K562 (cell line): ENCODE results near the gene KCNC3. TPM values are rescaled to one million over a fixed set of nuclear protein-coding genes. Genes with fewer than 3 reads are reported as not detected.
A peak's percentile ranks its signal among the peaks of the same experiment; 100 is the strongest.

Experiments used
- ATAC-seq: fragments of 200-7000 bp; cut with Tn5 transposase; 3 replicates; pipeline ENCODE4 v1.9.1; 2020; ENCODE audit warnings: moderate library complexity
- BruUV-seq: library from RNA; stranded (reverse); fragments of 400-500 nt; replicated peaks from 2 replicates; lab custom pipeline; 2021; lab: Mats Ljungman, UMichigan
- CTCF ChIA-PET: fragments of 300-600 bp; formaldehyde crosslinking; extraction: SDS; loops from one replicate; lab custom pipeline; 2021; ENCODE audit warnings: low intra/inter-chr PET ratio; lab: Yijun Ruan, JAX
- POLR2A ChIA-PET: fragments of 300-600, 350-650 bp; sonication (Branson Sonifier 250); formaldehyde crosslinking; extraction: SDS; loops from one replicate; lab custom pipeline; 2021; ENCODE audit warnings: antibody characterized with exemption, inconsistent platforms; lab: Yijun Ruan, JAX
- DNase-seq, 4 experiments: peaks; one replicate each; pipeline versions ENCODE4 v3.0.0 to v3.0.0-alpha.2; 2011 to 2018; ENCODE audit warnings: low spot score in 3 of 4, mixed read lengths in 3 of 4; ENCODE audit errors: extremely low read depth in 1 of 4
- FAIRE-seq: peaks from 2 replicates; lab custom pipeline; 2011; peaks lifted over from hg19 to GRCh38; lab: Jason Lieb, UNC
- H2AFZ ChIP-seq: 2 replicates; pipeline ENCODE4 v1.6.0; 2011; ENCODE audit warnings: low read depth, low read length, control low read depth, inconsistent platforms
- H3K27ac ChIP-seq: fragments of 200-600 bp; 3 replicates; pipeline ENCODE4 v1.8.0; 2011; ENCODE audit warnings: low read depth, mild to moderate bottlenecking, control low read depth, inconsistent platforms, low read length, moderate library complexity, mixed read lengths; ENCODE audit errors: extremely low read depth
- H3K27me3 ChIP-seq, 2 experiments: fragments of 300-600 bp in 1 of 2; 2 replicates in 1 of 2; 3 replicates in 1 of 2; pipeline versions ENCODE4 v1.6.0 to v1.8.0; 2011; ENCODE audit warnings: inconsistent platforms in 2 of 2, low read length in 2 of 2, mild to moderate bottlenecking in 1 of 2, mixed read lengths in 1 of 2, moderate library complexity in 1 of 2; ENCODE audit not compliant: control insufficient read depth in 2 of 2, insufficient read depth in 2 of 2
- H3K36me3 ChIP-seq: fragments of 300-600 bp; 3 replicates; pipeline ENCODE4 v1.8.0; 2011; ENCODE audit warnings: mild to moderate bottlenecking, low read length, inconsistent platforms; ENCODE audit not compliant: control insufficient read depth, insufficient read depth
- H3K4me1 ChIP-seq, 2 experiments: fragments of 200-600 bp in 1 of 2; replicated peaks in 1 of 2; 2 replicates in 1 of 2; 3 replicates in 1 of 2; pipeline versions ENCODE4 v1.5.1 to v1.8.0; 2011; ENCODE audit warnings: inconsistent platforms in 2 of 2, low read length in 2 of 2, mild to moderate bottlenecking in 1 of 2, mixed read lengths in 1 of 2, moderate library complexity in 1 of 2; ENCODE audit not compliant: control insufficient read depth in 2 of 2, insufficient read depth in 2 of 2
- H3K4me2 ChIP-seq: 2 replicates; pipeline ENCODE4 v1.6.1; 2011; ENCODE audit warnings: low read length, control low read depth, inconsistent platforms, mixed read lengths; ENCODE audit not compliant: insufficient read depth
- H3K4me3 ChIP-seq: fragments of 200-600 bp; sonication (generic), shearing (Covaris generic); 2 replicates; pipeline ENCODE4 v1.5.1; 2016; ENCODE audit warnings: control low read depth, inconsistent platforms
- H3K79me2 ChIP-seq: fragments of 200-600 bp; 3 replicates; pipeline ENCODE4 v1.8.0; 2011; ENCODE audit warnings: low read length, inconsistent platforms; ENCODE audit not compliant: control insufficient read depth, insufficient read depth
- H3K9ac ChIP-seq, 2 experiments: 2 replicates each; pipeline versions ENCODE4 v1.6.0 to v1.6.1; 2011; ENCODE audit warnings: low read depth in 2 of 2, low read length in 2 of 2, control low read depth in 1 of 2, inconsistent platforms in 1 of 2, mild to moderate bottlenecking in 1 of 2, mixed read lengths in 1 of 2; ENCODE audit not compliant: insufficient read depth in 1 of 2
- H3K9me1 ChIP-seq: one replicate; pipeline ENCODE4 v1.6.0; 2011; ENCODE audit warnings: inconsistent platforms, mild to moderate bottlenecking, low read length, moderate library complexity; ENCODE audit not compliant: control insufficient read depth, insufficient read depth
- H3K9me3 ChIP-seq: replicated peaks from 2 replicates; pipeline ENCODE4 v1.5.1; 2011; ENCODE audit warnings: low read depth, low read length, inconsistent platforms; ENCODE audit not compliant: control insufficient read depth, insufficient read depth
- H4K20me1 ChIP-seq: replicated peaks from 2 replicates; pipeline ENCODE4 v1.6.1; 2011; ENCODE audit warnings: low read length, inconsistent platforms, mixed read lengths; ENCODE audit not compliant: control insufficient read depth, insufficient read depth
- CBX8 ChIP-seq: fragments of 200-600 bp; sonication (generic); IDR thresholded peaks from 2 replicates; pipeline ENCODE4 v1.6.1; 2012; ENCODE audit warnings: borderline replicate concordance, mixed run types, low read depth, mild to moderate bottlenecking, moderate library complexity, mixed read lengths, low read length, control low read depth, inconsistent platforms; ENCODE audit not compliant: poor library complexity, severe bottlenecking; ENCODE audit errors: extremely low read depth
- E2F6 ChIP-seq, 2 experiments: IDR thresholded peaks; 2 replicates each; pipeline ENCODE4 v1.6.1; 2011; ENCODE audit warnings: borderline replicate concordance in 1 of 2, control low read depth in 1 of 2, low read depth in 1 of 2, low read length in 1 of 2, mild to moderate bottlenecking in 1 of 2, mixed read lengths in 1 of 2, moderate library complexity in 1 of 2; ENCODE audit not compliant: insufficient read depth in 1 of 2, insufficient read length in 1 of 2, poor library complexity in 1 of 2, severe bottlenecking in 1 of 2; ENCODE audit errors: extremely low read depth in 1 of 2
- E4F1 ChIP-seq: fragments of 250-450 bp; sonication (Bioruptor Pico); IDR thresholded peaks from 2 replicates; pipeline ENCODE4 v1.5.0; 2021; ENCODE audit warnings: mild to moderate bottlenecking, borderline replicate concordance
- ZNF41 ChIP-seq: fragments of 250-450 bp; sonication (Bioruptor Pico); conservative IDR thresholded peaks from 2 replicates; pipeline ENCODE4 v1.4.0; 2020; ENCODE audit warnings: mild to moderate bottlenecking
- WGBS: fragments of 100-300 bp; shearing (Covaris generic); methylation state at CpG from one replicate; pipeline ENCODE4 v1.1.6; 2016; ENCODE audit warnings: low coverage, mixed read lengths; ENCODE audit not compliant: insufficient coverage; ENCODE audit errors: missing lambda C conversion rate; 5-methylcytosine and 5-hydroxymethylcytosine counted together
- in situ Hi-C: fragments of 300-500 bp; cut with MboI; formaldehyde crosslinking; loops from 4 replicates; pipeline ENCODE4 v1.15.0; 2018; ENCODE audit warnings: inconsistent platforms, mixed read lengths
- intact Hi-C: fragments of 100-400 bp; cut with micrococcal nuclease; formaldehyde crosslinking; loops from 2 replicates; pipeline ENCODE4 v1.14.2; 2022
- polyA plus RNA-seq, 8 experiments: library from polyadenylated mRNA; depleted of rRNA in 4 of 8; stranded (reverse) in 5 of 8; unstranded in 3 of 8; fragments of >200 nt; fragmentation: Nextera tagmentation in 2 of 8; fragmentation: Illumina TruSeq in 1 of 8; extraction: Ambion mirVana in 2 of 8; extraction: Trizol in 1 of 8; gene quantifications; 2 replicates each; pipeline versions ENCODE4 v1.2.1 to v1.2.3, GENCODE V29; 2011 to 2014; ENCODE audit warnings: inconsistent platforms in 1 of 8, missing spikeins in 1 of 8
- total RNA-seq, 7 experiments: library from RNA; depleted of rRNA in 6 of 7; stranded (reverse); fragments of >200 nt in 6 of 7; fragmentation: Illumina TruSeq in 2 of 7; extraction: Trizol in 2 of 7; gene quantifications; 2 replicates each; pipeline versions ENCODE4 v1.2.1 to v1.2.3, GENCODE V29; 2011 to 2021; ENCODE audit warnings: low replicate concordance in 1 of 7

The KCNC3 gene
- total and polyA plus RNA-seq, 9 of the 15 experiments (the other 6 are each of a cell fraction or from before 2014, with no cell fraction given): 0.03 to 26.2 (median 2.0) TPM

DNA sequence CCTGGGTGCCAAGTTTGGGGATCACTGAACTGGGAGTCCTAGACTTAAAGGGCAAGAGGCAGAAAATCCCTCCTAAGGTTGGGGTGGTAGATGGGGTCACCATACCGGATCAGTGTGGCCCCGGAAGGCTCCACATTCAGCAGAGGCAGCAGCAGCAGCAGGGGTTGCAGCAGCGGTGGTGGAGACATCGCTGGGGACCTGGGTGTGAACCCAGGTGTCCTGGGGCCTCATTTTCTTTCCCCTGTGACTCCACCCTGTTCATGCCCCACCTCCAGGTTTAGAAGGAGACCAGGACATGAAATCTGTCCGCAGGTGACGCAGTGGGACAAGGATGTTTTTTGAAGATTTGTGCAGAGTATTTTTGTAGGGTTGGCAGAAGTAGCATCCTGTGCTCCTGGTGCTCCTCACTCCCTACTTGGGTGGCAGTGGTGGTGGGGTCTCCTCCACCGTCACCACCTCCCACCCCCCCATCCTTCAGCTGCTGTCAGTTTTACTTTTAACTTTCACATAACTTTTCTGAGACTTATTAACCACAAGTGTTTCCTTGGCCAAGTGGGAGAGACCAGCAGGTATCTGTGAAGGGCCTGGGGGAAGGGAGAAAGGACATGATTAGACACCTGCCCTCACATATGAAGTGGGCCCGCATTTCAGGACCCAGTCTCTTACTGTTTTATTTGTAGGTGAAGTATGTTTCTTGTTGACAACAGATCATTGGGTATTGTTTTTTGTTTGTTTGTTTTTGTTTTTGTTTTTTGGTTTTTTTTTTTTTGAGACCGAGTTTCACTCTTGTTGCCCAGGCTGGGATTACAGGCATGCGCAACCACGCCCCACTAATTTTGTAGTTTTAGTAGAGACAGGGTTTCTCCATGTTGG is 36.5 kb upstream of the KCNC3 start, which contains the start of gene NAPSA:
NAPSA (minus strand) TSS at position 206 of the 873 bp plus-strand sequence; CDS start at position 188, 18 bp downstream.
- no TSS peak for BruUV-seq
- 60% methylated on average over 10 of the region's 11 CpGs for WGBS
- FAIRE-seq (no peak), DNase-seq (no peak), ATAC-seq (no peak)
- in situ Hi-C loops: loop anchor here (5.0 kb wide), 1 partner anchor 97 kb away; no protein-coding TSS in a partner anchor
- Histone ChIP-seq H3K27me3 (no peaks in the 10 kb centered on the region), H3K4me2 (no peak within 1 kb of the TSS), H3K4me3 (no peak within 1 kb of the TSS), H3K79me2 (peaks cover 17% of the 10 kb centered on the region; the same call in 2 of the 3 replicates), H3K4me1 (peaks cover 42 to 58% of the 10 kb centered on the region in 2 experiments), H3K27ac (no peak within 1 kb of the TSS), H3K9ac (peak within 1 kb of the TSS in 1 of 2 experiments; percentile 60; a peak in 1 of 4 replicates), H4K20me1 (no peaks in the 10 kb centered on the region), H2AFZ (no peak within 1 kb of the TSS), H3K36me3 (no peaks in the 10 kb centered on the region), H3K9me3 (no peaks in the 10 kb centered on the region), H3K9me1 (no peaks in the 10 kb centered on the region)
- ChIA-PET POLR2A (interaction anchor here (0.9 to 1.0 kb wide), 2 partner anchors 10 to 95 kb away, joined by 3 to 6 read pairs; partner anchors contain the start of gene NR1H2), CTCF (no interaction called here)
- intact Hi-C loops: no loop called here
- TF ChIP-seq CBX8 (no peak), E4F1 (no peak), ZNF41 (no peak), E2F6 (IDR thresholded peaks at IDR 0.05; ENCODE audit: borderline replicate concordance in 1 of 2, extremely low read depth in 1 of 2, insufficient read depth in 1 of 2, insufficient read length in 1 of 2, low read depth in 1 of 2, low read length in 1 of 2, poor library complexity in 1 of 2, severe bottlenecking in 1 of 2) (no peak)
